Hippocampal formation (tissue), 2 donors: Measurements from ENCODE around the gene EPB41L3.
"Not testable (repeated sequence)": the region's sequence is repeated elsewhere in the genome, so short reads cannot be mapped to it uniquely, and the experiment has no call there.

ENCODE experiments used
- DNase-seq, 2 donors: peaks; one replicate each; lab custom pipeline; 2025; lab: John Stamatoyannopoulos, UW

Gene EPB41L3

GRCh38 chr18:5496305-5496704, 47.5 kb downstream of the EPB41L3 start:
- DNase-seq = no peak

- DNase-seq = no peak
Measured at GRCh38 chr18:5490753-5491480, 52.9 kb downstream of the EPB41L3 start.

- no peak for DNase-seq
Measured at GRCh38 chr18:5488844-5489243, 55.0 kb downstream of the EPB41L3 start.

- DNase-seq = not testable (repeated sequence)
Measured at GRCh38 chr18:5488044-5488443, 55.8 kb downstream of the EPB41L3 start.

- no peak for DNase-seq
Measured at GRCh38 chr18:5484526-5484925, 59.3 kb downstream of the EPB41L3 start.

- DNase-seq = no peak
Measured at GRCh38 chr18:5481621-5482020, 62.2 kb downstream of the EPB41L3 start.

- no peak for DNase-seq
Measured at GRCh38 chr18:5478261-5478660, 65.5 kb downstream of the EPB41L3 start.

GRCh38 chr18:5476961-5477800, 66.6 kb downstream of the EPB41L3 start:
- DNase-seq = no peak

GRCh38 chr18:5475267-5475666, 68.5 kb downstream of the EPB41L3 start:
- DNase-seq = peak; percentile 14 to 29

GRCh38 chr18:5469340-5469739, 74.5 kb downstream of the EPB41L3 start:
- no peak for DNase-seq

- no peak for DNase-seq
Measured at GRCh38 chr18:5468394-5468793, 75.4 kb downstream of the EPB41L3 start.

- no peak for DNase-seq
Measured at GRCh38 chr18:5467671-5468070, 76.1 kb downstream of the EPB41L3 start.

GRCh38 chr18:5466256-5466655, 77.5 kb downstream of the EPB41L3 start:
- no peak for DNase-seq

- DNase-seq = no peak
Measured at GRCh38 chr18:5464251-5464650, 79.5 kb downstream of the EPB41L3 start.

GRCh38 chr18:5463831-5464230, 80.0 kb downstream of the EPB41L3 start:
- DNase-seq = no peak

GRCh38 chr18:5463390-5463789, 80.4 kb downstream of the EPB41L3 start:
- no peak for DNase-seq

- DNase-seq = no peak
Measured at GRCh38 chr18:5462227-5462626, 81.6 kb downstream of the EPB41L3 start.

- no peak for DNase-seq
Measured at GRCh38 chr18:5461041-5461440, 82.8 kb downstream of the EPB41L3 start.

GRCh38 chr18:5457462-5457957, 86.3 kb downstream of the EPB41L3 start:
- no peak for DNase-seq

- DNase-seq = peak; percentile 49 to 61
Measured at GRCh38 chr18:5456577-5457461, 87.0 kb downstream of the EPB41L3 start.

GRCh38 chr18:5455674-5456073, 88.1 kb downstream of the EPB41L3 start:
- no peak for DNase-seq

GRCh38 chr18:5452943-5453443, 90.8 kb downstream of the EPB41L3 start:
- DNase-seq = no peak
